ENCODE data around the gene P2RX5. TPM values are rescaled to one million over a fixed set of nuclear protein-coding genes. Genes with fewer than 3 reads are reported as not detected.
"Not testable (repeated sequence)": the region's sequence is repeated elsewhere in the genome, so short reads cannot be mapped to it uniquely, and the experiment has no call there.

The P2RX5 gene
- total and polyA plus RNA-seq, 2 donors (not counting 3 experiments of a cell fraction or from before 2014, with no cell fraction given) = 0.19 to 0.22 TPM

DNA sequence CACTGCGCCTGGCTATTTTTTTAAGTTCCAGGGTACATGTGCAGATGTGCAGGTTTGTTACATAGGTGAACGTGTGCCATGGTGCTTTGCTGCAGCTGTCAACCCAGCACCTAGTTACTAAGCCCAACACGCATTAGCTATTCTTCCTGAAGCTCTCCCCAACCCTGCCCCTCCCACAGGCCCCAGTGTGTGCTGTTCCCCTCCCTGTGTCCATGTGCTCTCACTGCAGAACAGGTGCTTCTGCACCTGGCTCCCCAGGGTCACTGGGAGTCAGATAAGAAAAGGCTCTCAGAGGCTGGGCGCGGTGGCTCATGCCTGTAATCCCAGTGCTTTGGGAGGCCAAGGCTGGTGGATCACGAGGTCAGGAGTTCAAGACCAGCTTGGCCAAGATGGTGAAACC lies 33.9 kb upstream of the P2RX5 start:
- peaks cover 23% of the 10 kb centered on the region for H3K79me2 ChIP-seq (ENCODE audit: control insufficient read depth, insufficient read depth, low read length)
- H3K9ac ChIP-seq (replicated peaks; ENCODE audit: extremely low read depth, insufficient read depth, low read length) = no peak overlapping the region

DNA sequence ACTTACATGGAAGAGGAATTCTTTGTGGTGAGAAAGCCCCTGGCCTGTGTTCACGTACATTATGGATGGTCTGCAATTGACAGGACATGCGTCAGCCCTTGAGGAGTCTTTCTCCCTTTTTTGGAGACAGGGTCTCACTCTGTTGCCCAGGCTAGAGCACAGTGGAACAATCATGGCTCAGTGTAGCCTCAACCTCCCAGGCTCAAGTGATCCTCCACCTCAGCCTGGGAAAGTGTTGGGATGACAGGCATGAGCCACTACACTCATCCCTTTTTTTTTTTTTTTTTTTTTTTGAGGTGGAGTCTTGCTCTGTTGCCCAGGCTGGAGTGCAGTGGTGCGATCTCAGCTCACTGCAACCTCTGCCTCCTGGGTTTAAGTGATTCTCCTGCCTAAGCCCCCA lies 32.1 kb upstream of the P2RX5 start:
- H3K27me3 ChIP-seq (ENCODE audit: control insufficient read depth in 2 of 2, insufficient read depth in 2 of 2, low read length in 2 of 2); DNase-seq (ENCODE audit: low read depth, low spot score); H3K27ac ChIP-seq (ENCODE audit: insufficient read depth, low read depth, low read length); H2AFZ ChIP-seq (ENCODE audit: low read depth, low read length); H3K9ac ChIP-seq (replicated peaks; ENCODE audit: extremely low read depth, insufficient read depth, low read length); H4K20me1 ChIP-seq (replicated peaks; ENCODE audit: control insufficient read depth, extremely low read depth, insufficient read depth, low read length); H3K4me3 ChIP-seq (replicated peaks in 1 of 3; ENCODE audit: insufficient read depth in 1 of 3, low read depth in 1 of 3, low read length in 3 of 3); dilution Hi-C loops (cut with MboI; ENCODE audit: extremely low pct_ligation_motif_present, low sequenced_read_pairs); H3K4me2 ChIP-seq (ENCODE audit: insufficient read depth, low read length); H3K36me3 ChIP-seq (ENCODE audit: control insufficient read depth in 2 of 2, extremely low read depth in 1 of 2, insufficient read depth in 2 of 2, low read length in 2 of 2); H3K9me3 ChIP-seq (replicated peaks; ENCODE audit: control insufficient read depth, insufficient read depth, low read length); FAIRE-seq; intact Hi-C loops (cut with micrococcal nuclease); BruUV-seq (replicated peaks); POLR2A ChIA-PET; H3K9me1 ChIP-seq (replicated peaks; ENCODE audit: control insufficient read depth, extremely low read depth, insufficient read depth, low read length): not testable (repeated sequence)
- H3K4me1 ChIP-seq (ENCODE audit: control insufficient read depth, extremely low read depth, insufficient read depth, low read length) = peaks cover 11% of the 10 kb centered on the region
- CTCF ChIA-PET = interaction anchor here (1.8 to 5.0 kb wide), 2 partner anchors 7 to 9 kb away, joined by 4 to 34 read pairs; no protein-coding TSS in a partner anchor
- H3K79me2 ChIP-seq (ENCODE audit: control insufficient read depth, insufficient read depth, low read length) = peaks cover 35% of the 10 kb centered on the region

More for the DNA sequence above, 33.9 kb upstream of the P2RX5 start:
- peaks cover 0 to 4% of the 10 kb centered on the region in 2 experiments for H3K36me3 ChIP-seq (ENCODE audit: control insufficient read depth in 2 of 2, extremely low read depth in 1 of 2, insufficient read depth in 2 of 2, low read length in 2 of 2)
- CTCF ChIA-PET = interaction anchor here (5.0 kb wide), 1 partner anchor 8 kb away, joined by 34 read pairs; no protein-coding TSS in a partner anchor
- no peaks in the 10 kb centered on the region for H3K9me1 ChIP-seq (replicated peaks; ENCODE audit: control insufficient read depth, extremely low read depth, insufficient read depth, low read length)
- H3K4me3 ChIP-seq (replicated peaks in 1 of 3; ENCODE audit: insufficient read depth in 1 of 3, low read depth in 1 of 3, low read length in 3 of 3) = no peak overlapping the region
- no peak overlapping the region for H3K27ac ChIP-seq (ENCODE audit: insufficient read depth, low read depth, low read length)
- no TSS peak for BruUV-seq (replicated peaks)
- intact Hi-C loops (cut with micrococcal nuclease) (no loop called here), dilution Hi-C loops (cut with MboI; ENCODE audit: extremely low pct_ligation_motif_present, low sequenced_read_pairs) (no loop called here)
- H3K27me3 ChIP-seq (ENCODE audit: control insufficient read depth in 2 of 2, insufficient read depth in 2 of 2, low read length in 2 of 2) = no peaks in the 10 kb centered on the region
- DNase-seq (ENCODE audit: low read depth, low spot score) (no peak), FAIRE-seq (no peak)
- POLR2A ChIA-PET = no interaction called here
- no peak for TF ChIP-seq JUN (IDR thresholded peaks at IDR 0.05; ENCODE audit: borderline replicate concordance, insufficient read depth, insufficient read length, low read depth)
- TF ChIP-seq EZH2 (IDR thresholded peaks at IDR 0.05; ENCODE audit: borderline replicate concordance, low read depth, low read length, severe bottlenecking) = no peak
- H2AFZ ChIP-seq (ENCODE audit: low read depth, low read length) = no peak overlapping the region
- peaks cover 3% of the 10 kb centered on the region for H3K4me1 ChIP-seq (ENCODE audit: control insufficient read depth, extremely low read depth, insufficient read depth, low read length)
- no peaks in the 10 kb centered on the region for H3K9me3 ChIP-seq (replicated peaks; ENCODE audit: control insufficient read depth, insufficient read depth, low read length)
- H3K4me2 ChIP-seq (ENCODE audit: insufficient read depth, low read length) = no peak overlapping the region
- no peaks in the 10 kb centered on the region for H4K20me1 ChIP-seq (replicated peaks; ENCODE audit: control insufficient read depth, extremely low read depth, insufficient read depth, low read length)

Data from endothelial cell of umbilical vein (primary cell).